HEK293 (cell line): ENCODE measurements around the gene SLC35F3.

Source experiments
- CTCF ChIA-PET: fragments of 350-600 bp; formaldehyde crosslinking; extraction: SDS; loops from one replicate; lab custom pipeline; 2021; ENCODE audit warnings: antibody characterized with exemption; lab: Yijun Ruan, JAX
- POLR2A ChIA-PET: fragments of 300-600 bp; formaldehyde crosslinking; extraction: SDS; loops from one replicate; lab custom pipeline; 2020; ENCODE audit warnings: antibody characterized with exemption, inconsistent platforms; lab: Yijun Ruan, JAX
- H3K27ac ChIP-seq: fragments of 200-500 bp; sonication (Bioruptor generic); 2 replicates; pipeline ENCODE4 v1.5.1; 2014; ENCODE audit warnings: low read depth, low read length, control low read depth, inconsistent platforms; ENCODE audit errors: extremely low read depth
- H3K36me3 ChIP-seq, 2 experiments: fragments of 200-500 bp in 1 of 2; sonication (Bioruptor generic) in 1 of 2; 1 replicate in 1 of 2; 2 replicates in 1 of 2; pipeline ENCODE4 v1.5.1; 2014 to 2017; ENCODE audit warnings: inconsistent platforms in 2 of 2, low read length in 2 of 2; ENCODE audit not compliant: control insufficient read depth in 2 of 2, insufficient read depth in 1 of 2
- H3K4me1 ChIP-seq: fragments of 200-500 bp; sonication (Bioruptor generic); 2 replicates; pipeline ENCODE4 v1.5.1; 2014; ENCODE audit warnings: mild to moderate bottlenecking, low read length, inconsistent platforms; ENCODE audit not compliant: control insufficient read depth, insufficient read depth
- H3K4me3 ChIP-seq: 2 replicates; pipeline ENCODE4 v1.5.1; 2011; ENCODE audit warnings: low read depth, mild to moderate bottlenecking, control low read depth, low read length, moderate library complexity
- H3K9me3 ChIP-seq: fragments of 200-500 bp; sonication (Bioruptor generic); 2 replicates; pipeline ENCODE4 v1.5.1; 2014; ENCODE audit warnings: low read depth, low read length, inconsistent platforms; ENCODE audit not compliant: control insufficient read depth, insufficient read depth
- AEBP2 ChIP-seq: fragments of 450-650 bp; formaldehyde crosslinking; IDR thresholded peaks from 2 replicates; pipeline ENCODE4 v1.5.1; 2016; ENCODE audit warnings: missing biosample characterization, missing genetic modification characterization, borderline replicate concordance
- GFI1B ChIP-seq: fragments of 450-650 bp; formaldehyde crosslinking; IDR thresholded peaks from 2 replicates; pipeline ENCODE4 v1.5.1; 2016; ENCODE audit warnings: missing biosample characterization, missing genetic modification characterization
- RBAK ChIP-seq: fragments of 450-650 bp; formaldehyde crosslinking; IDR thresholded peaks from 2 replicates; pipeline ENCODE4 v1.5.1; 2016; ENCODE audit warnings: missing biosample characterization, missing genetic modification characterization
- REPIN1 ChIP-seq: fragments of 450-650 bp; formaldehyde crosslinking; IDR thresholded peaks from 2 replicates; pipeline ENCODE4 v1.5.1; 2017; ENCODE audit warnings: missing biosample characterization, missing genetic modification characterization, low read depth
- TCF7L2 ChIP-seq: IDR thresholded peaks from 2 replicates; pipeline ENCODE4 v1.6.1; 2011; ENCODE audit warnings: low read depth, mild to moderate bottlenecking, inconsistent platforms, low read length, moderate library complexity, borderline replicate concordance
- ZBTB7A ChIP-seq: fragments of 450-650 bp; formaldehyde crosslinking; IDR thresholded peaks from 2 replicates; pipeline ENCODE4 v1.5.1; 2016; ENCODE audit warnings: low read depth, missing biosample characterization, missing genetic modification characterization
- ZNF114 ChIP-seq: fragments of 450-650 bp; formaldehyde crosslinking; IDR thresholded peaks from 2 replicates; pipeline ENCODE4 v1.5.0; 2017; ENCODE audit warnings: missing biosample characterization, missing genetic modification characterization
- ZNF16 ChIP-seq: fragments of 450-650 bp; formaldehyde crosslinking; IDR thresholded peaks from 2 replicates; pipeline ENCODE4 v1.5.1; 2016; ENCODE audit warnings: low read depth, missing biosample characterization, missing genetic modification characterization
- ZNF211 ChIP-seq: fragments of 450-650 bp; formaldehyde crosslinking; IDR thresholded peaks from 2 replicates; pipeline ENCODE4 v1.5.1; 2016; ENCODE audit warnings: low read depth, missing biosample characterization, missing genetic modification characterization
- ZNF24 ChIP-seq: fragments of 450-650 bp; formaldehyde crosslinking; IDR thresholded peaks from 2 replicates; pipeline ENCODE4 v1.5.1; 2016; ENCODE audit warnings: missing biosample characterization, missing genetic modification characterization
- ZNF274 ChIP-seq, 2 experiments: fragments of 200-500 bp in 1 of 2; fragments of 450-650 bp in 1 of 2; sonication (Bioruptor generic) in 1 of 2; formaldehyde crosslinking in 1 of 2; IDR thresholded peaks; 2 replicates each; pipeline versions ENCODE4 v1.5.1 to v1.6.1; 2014 to 2016; ENCODE audit warnings: borderline replicate concordance in 1 of 2, inconsistent platforms in 1 of 2, low read length in 1 of 2, missing biosample characterization in 1 of 2, missing genetic modification characterization in 1 of 2
- ZNF394 ChIP-seq: fragments of 450-650 bp; formaldehyde crosslinking; IDR thresholded peaks from 2 replicates; pipeline ENCODE4 v1.5.1; 2016; ENCODE audit warnings: missing biosample characterization, missing genetic modification characterization, mild to moderate bottlenecking, moderate library complexity, borderline replicate concordance
- ZNF398 ChIP-seq: fragments of 450-650 bp; formaldehyde crosslinking; IDR thresholded peaks from 2 replicates; pipeline ENCODE4 v1.5.1; 2017; ENCODE audit warnings: missing biosample characterization, missing genetic modification characterization
- ZNF426 ChIP-seq: fragments of 450-650 bp; formaldehyde crosslinking; IDR thresholded peaks from 2 replicates; pipeline ENCODE4 v1.5.1; 2017; ENCODE audit warnings: missing biosample characterization, missing genetic modification characterization, mild to moderate bottlenecking, inconsistent platforms, moderate library complexity
- ZNF473 ChIP-seq: fragments of 450-650 bp; formaldehyde crosslinking; IDR thresholded peaks from 2 replicates; pipeline ENCODE4 v1.5.1; 2017; ENCODE audit warnings: missing biosample characterization, missing genetic modification characterization
- ZNF529 ChIP-seq: fragments of 450-650 bp; formaldehyde crosslinking; IDR thresholded peaks from 2 replicates; pipeline ENCODE4 v1.5.1; 2017; ENCODE audit warnings: missing genetic modification characterization, missing biosample characterization; ENCODE audit not compliant: insufficient replicate concordance
- ZNF530 ChIP-seq: fragments of 450-650 bp; formaldehyde crosslinking; IDR thresholded peaks from 2 replicates; pipeline ENCODE4 v1.5.1; 2016; ENCODE audit warnings: low read depth, missing biosample characterization, missing genetic modification characterization
- ZNF558 ChIP-seq: fragments of 450-650 bp; formaldehyde crosslinking; IDR thresholded peaks from 2 replicates; pipeline ENCODE4 v1.5.1; 2016; ENCODE audit warnings: missing biosample characterization, missing genetic modification characterization
- ZNF571 ChIP-seq: fragments of 450-650 bp; formaldehyde crosslinking; IDR thresholded peaks from 2 replicates; pipeline ENCODE4 v1.5.0; 2017; ENCODE audit warnings: missing biosample characterization, missing genetic modification characterization
- ZNF585B ChIP-seq: fragments of 450-650 bp; formaldehyde crosslinking; IDR thresholded peaks from 2 replicates; pipeline ENCODE4 v1.5.1; 2016; ENCODE audit warnings: missing biosample characterization, missing genetic modification characterization
- ZNF654 ChIP-seq: fragments of 450-650 bp; formaldehyde crosslinking; IDR thresholded peaks from 2 replicates; pipeline ENCODE4 v1.5.1; 2016; ENCODE audit warnings: low read depth, missing biosample characterization, missing genetic modification characterization
- ZNF664 ChIP-seq: fragments of 450-650 bp; formaldehyde crosslinking; IDR thresholded peaks from 2 replicates; pipeline ENCODE4 v1.5.1; 2016; ENCODE audit warnings: missing biosample characterization, missing genetic modification characterization
- ZNF670 ChIP-seq: fragments of 450-650 bp; formaldehyde crosslinking; IDR thresholded peaks from 2 replicates; pipeline ENCODE4 v1.5.1; 2016; ENCODE audit warnings: missing biosample characterization, missing genetic modification characterization, low read depth
- ZNF692 ChIP-seq: fragments of 450-650 bp; formaldehyde crosslinking; IDR thresholded peaks from 2 replicates; pipeline ENCODE4 v1.5.1; 2016; ENCODE audit warnings: missing biosample characterization, missing genetic modification characterization
- ZNF768 ChIP-seq: fragments of 450-650 bp; formaldehyde crosslinking; IDR thresholded peaks from 2 replicates; pipeline ENCODE4 v1.5.1; 2018; ENCODE audit warnings: missing biosample characterization, mild to moderate bottlenecking, missing genetic modification characterization
- ZNF791 ChIP-seq: fragments of 450-650 bp; formaldehyde crosslinking; IDR thresholded peaks from 2 replicates; pipeline ENCODE4 v1.5.1; 2016; ENCODE audit warnings: missing biosample characterization, missing genetic modification characterization
- ZSCAN4 ChIP-seq: fragments of 450-650 bp; formaldehyde crosslinking; IDR thresholded peaks from 2 replicates; pipeline ENCODE4 v1.5.1; 2017; ENCODE audit warnings: missing biosample characterization, missing genetic modification characterization

Gene SLC35F3

GRCh38 chr1:234148816-234149215 lies 244.3 kb downstream of the SLC35F3 start:
- TF ChIP-seq ZNF24 (tag by site-specific recombination): no peak
- TF ChIP-seq ZNF274 (IDR thresholded peaks at IDR 0.05; ENCODE audit: low read length): no peak
- no peak for TF ChIP-seq ZNF274 (tag by site-specific recombination; IDR thresholded peaks at IDR 0.05; ENCODE audit: borderline replicate concordance)
- no peak for TF ChIP-seq ZNF16 (tag by site-specific recombination)
- TF ChIP-seq ZNF394 (tag by site-specific recombination): no peak
- no peak for TF ChIP-seq ZNF211 (tag by site-specific recombination)
- TF ChIP-seq ZNF473 (tag by site-specific recombination): no peak
- no peak for TF ChIP-seq ZNF654 (tag by site-specific recombination)
- no peak for TF ChIP-seq ZNF670 (tag by site-specific recombination)
- TF ChIP-seq RBAK (tag by site-specific recombination): no peak
- TF ChIP-seq ZNF529 (tag by site-specific recombination): no peak
- TF ChIP-seq ZBTB7A (tag by site-specific recombination): no peak
- no peak for TF ChIP-seq ZNF558 (tag by site-specific recombination)
- no peak for TF ChIP-seq ZSCAN4 (tag by site-specific recombination)
- TF ChIP-seq, all 188 proteins: peak for 0
- Histone ChIP-seq H3K9me3 (0 out of 2 replicates have a peak, but pooled peaks cover 2% of the 10 kb centered on the region), H3K4me3 (no peak overlapping the region), H3K36me3 (no peaks in the 10 kb centered on the region), H3K4me1 (no peaks in the 10 kb centered on the region), H3K27ac (no peak overlapping the region)
- POLR2A ChIA-PET: no interaction called here
- CTCF ChIA-PET: interaction anchor here (0.7 to 1.2 kb wide), 2 partner anchors 64 to 70 kb away, joined by 3 read pairs; no protein-coding TSS in a partner anchor

GRCh38 chr1:234149217-234149616 lies 244.7 kb downstream of the SLC35F3 start:
- Histone ChIP-seq H3K4me3 (no peak overlapping the region), H3K9me3 (0 out of 2 replicates have a peak, but pooled peaks cover 2% of the 10 kb centered on the region), H3K4me1 (no peaks in the 10 kb centered on the region), H3K27ac (no peak overlapping the region), H3K36me3 (no peaks in the 10 kb centered on the region)
- CTCF ChIA-PET: interaction anchor here (0.7 to 1.2 kb wide), 2 partner anchors 63 to 69 kb away, joined by 3 read pairs; no protein-coding TSS in a partner anchor
- POLR2A ChIA-PET: no interaction called here
- TF ChIP-seq ZNF571 (no peak), ZNF114 (tag by site-specific recombination) (no peak), ZNF664 (tag by site-specific recombination) (no peak), ZNF398 (tag by site-specific recombination) (no peak), GFI1B (no peak), ZNF530 (no peak), ZNF426 (tag by site-specific recombination) (no peak), ZNF768 (tag by site-specific recombination) (no peak), ZNF692 (tag by site-specific recombination) (no peak), RBAK (tag by site-specific recombination) (no peak), ZNF585B (no peak), AEBP2 (tag by site-specific recombination) (no peak), ZNF791 (tag by site-specific recombination) (no peak), TCF7L2 (no peak), REPIN1 (tag by site-specific recombination) (no peak)
